ENCODE data around the gene UPK1B. TPM values are rescaled to one million over a fixed set of nuclear protein-coding genes. Genes with fewer than 3 reads are reported as not detected.

Gene UPK1B
- polyA plus RNA-seq, 2 of the 4 experiments (the other 2 are of a cell fraction) = 7.1 to 36.7 TPM

- TF ChIP-seq PBX3 (IDR thresholded peaks at IDR 0.05) (no peak), HOXA7 (CRISPR knock-in tag; IDR thresholded peaks at IDR 0.05) (no peak), RAD21 (conservative IDR thresholded peaks at IDR 0.05 in 1 of 2, IDR thresholded peaks at IDR 0.05 in 1 of 2) (no peak), KDM5A (IDR thresholded peaks at IDR 0.05) (no peak), POLR2AphosphoS2 (conservative IDR thresholded peaks at IDR 0.05; ENCODE audit: low read length) (no peak), MAZ (IDR thresholded peaks at IDR 0.05; ENCODE audit: borderline replicate concordance, low read depth, low read length) (no peak), ZSCAN20 (CRISPR knock-in tag; IDR thresholded peaks at IDR 0.05) (no peak)
Observed at GRCh38 chr3:119195911-119196310, 22.5 kb downstream of the UPK1B start (continued).

GRCh38 chr3:119205209-119205608, 31.8 kb downstream of the UPK1B start:
- peak overlapping the region; percentile 87 for H3K4me2 ChIP-seq
- 7% methylated on average over 7 of the region's 8 CpGs for WGBS (ENCODE audit: missing lambda C conversion rate)
- ATAC-seq = peak; percentile 48 to 51
- FAIRE-seq = peak; percentile 28
- peaks cover 62% of the 10 kb centered on the region for H3K4me1 ChIP-seq
- POLR2A ChIA-PET = no interaction called here
- TF ChIP-seq, protein P1, sequence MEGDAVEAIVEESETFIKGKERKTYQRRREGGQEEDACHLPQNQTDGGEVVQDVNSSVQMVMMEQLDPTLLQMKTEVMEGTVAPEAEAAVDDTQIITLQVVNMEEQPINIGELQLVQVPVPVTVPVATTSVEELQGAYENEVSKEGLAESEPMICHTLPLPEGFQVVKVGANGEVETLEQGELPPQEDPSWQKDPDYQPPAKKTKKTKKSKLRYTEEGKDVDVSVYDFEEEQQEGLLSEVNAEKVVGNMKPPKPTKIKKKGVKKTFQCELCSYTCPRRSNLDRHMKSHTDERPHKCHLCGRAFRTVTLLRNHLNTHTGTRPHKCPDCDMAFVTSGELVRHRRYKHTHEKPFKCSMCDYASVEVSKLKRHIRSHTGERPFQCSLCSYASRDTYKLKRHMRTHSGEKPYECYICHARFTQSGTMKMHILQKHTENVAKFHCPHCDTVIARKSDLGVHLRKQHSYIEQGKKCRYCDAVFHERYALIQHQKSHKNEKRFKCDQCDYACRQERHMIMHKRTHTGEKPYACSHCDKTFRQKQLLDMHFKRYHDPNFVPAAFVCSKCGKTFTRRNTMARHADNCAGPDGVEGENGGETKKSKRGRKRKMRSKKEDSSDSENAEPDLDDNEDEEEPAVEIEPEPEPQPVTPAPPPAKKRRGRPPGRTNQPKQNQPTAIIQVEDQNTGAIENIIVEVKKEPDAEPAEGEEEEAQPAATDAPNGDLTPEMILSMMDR (IDR thresholded peaks at IDR 0.05) = no peak
- TF ChIP-seq, protein P2, sequence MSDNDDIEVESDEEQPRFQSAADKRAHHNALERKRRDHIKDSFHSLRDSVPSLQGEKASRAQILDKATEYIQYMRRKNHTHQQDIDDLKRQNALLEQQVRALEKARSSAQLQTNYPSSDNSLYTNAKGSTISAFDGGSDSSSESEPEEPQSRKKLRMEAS (IDR thresholded peaks at IDR 0.05) = peak; percentile 47; the same call in 1 of the 2 replicates
- peak; percentile 43 to 59 for DNase-seq (ENCODE audit: low read depth in 1 of 2, low spot score in 1 of 2)
- H3K27ac ChIP-seq = peak overlapping the region; percentile 90 to 91
- H3K9me3 ChIP-seq = no peaks in the 10 kb centered on the region
- peak overlapping the region; percentile 35 for H3K4me3 ChIP-seq
- CTCF ChIA-PET = interaction anchor here (0.8 to 3.7 kb wide), 8 partner anchors 17 to 106 kb away, joined by 3 to 18 read pairs (median 5); partner anchors contain the start of gene TEX55

DNA sequence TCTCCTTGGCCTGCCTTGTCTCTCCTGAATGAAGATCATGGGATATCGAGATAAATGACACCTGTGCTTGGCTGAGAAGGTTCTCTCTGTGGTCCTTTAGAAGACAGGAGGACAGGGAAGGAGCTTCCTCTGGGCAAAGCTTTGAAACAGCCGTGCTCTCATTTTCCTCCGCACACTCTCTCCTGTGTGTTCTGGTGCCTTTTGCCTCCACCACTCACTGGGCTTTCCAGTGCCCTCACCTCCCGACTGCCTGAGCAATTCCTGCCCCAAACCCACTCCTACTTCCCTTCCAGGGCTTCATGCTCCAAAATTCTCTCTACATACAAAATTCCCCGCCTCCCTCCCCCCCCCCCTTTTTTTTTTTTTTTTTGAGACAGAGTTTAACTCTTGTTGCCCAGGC, 32.3 kb downstream of the UPK1B start:
- WGBS (ENCODE audit: missing lambda C conversion rate) = 0% methylated on average over 5 of the region's 5 CpGs
- peak overlapping the region; percentile 35 for H3K4me3 ChIP-seq

More for the DNA sequence above, 32.3 kb downstream of the UPK1B start:
- TF ChIP-seq TP53 (CRISPR knock-in tag; IDR thresholded peaks at IDR 0.05) = peak; percentile 69; the same call in 1 of the 2 replicates
- TF ChIP-seq POLR2A (IDR thresholded peaks at IDR 0.05; ENCODE audit: low read length) = peak; percentile 14; the same call in 1 of the 2 replicates
- no peak for TF ChIP-seq ELK1 (IDR thresholded peaks at IDR 0.05; ENCODE audit: low read depth, low read length)
- TF ChIP-seq JUN (IDR thresholded peaks at IDR 0.05) = peak in 1 of 2 experiments; percentile 4; a peak in 1 of 5 replicates
- no peak for TF ChIP-seq MAZ (IDR thresholded peaks at IDR 0.05; ENCODE audit: borderline replicate concordance, low read depth, low read length)
- ChIA-PET POLR2A (interaction anchor here (1.2 kb wide), 1 partner anchor 34 kb away, joined by 3 read pairs; no protein-coding TSS in a partner anchor), CTCF (interaction anchor here (0.8 to 3.7 kb wide), 9 partner anchors 16 to 107 kb away, joined by 3 to 18 read pairs (median 6); partner anchors contain the start of gene TEX55)
- peak; percentile 58 to 67 for ATAC-seq
- DNase-seq (ENCODE audit: low read depth in 1 of 2, low spot score in 1 of 2) = peak; percentile 42 to 43
- no peaks in the 10 kb centered on the region for H3K9me3 ChIP-seq
- no peak for FAIRE-seq
- peaks cover 67% of the 10 kb centered on the region for H3K4me1 ChIP-seq
- peak overlapping the region; percentile 90 to 91 for H3K27ac ChIP-seq
- H3K4me2 ChIP-seq = peak overlapping the region; percentile 87
